Uterus (tissue), 4 donors: ENCODE data around the gene HSD17B2. TPM values are rescaled to one million over a fixed set of nuclear protein-coding genes. Genes with fewer than 3 reads are reported as not detected.

Experiments
- DNase-seq, 2 donors: peaks; one replicate each; pipeline ENCODE4 v3.0.0-alpha.2; 2019 to 2020
- H3K27ac ChIP-seq, 2 donors: fragments of 200-600 bp; sonication (generic); 1 replicate in 1 of 2; 2 replicates in 1 of 2; pipeline ENCODE4 v1.5.1; 2016 to 2018
- H3K27me3 ChIP-seq, 2 donors: fragments of 200-600 bp; sonication (generic); one replicate each; pipeline ENCODE4 v1.5.1; 2018 to 2019; ENCODE audit warnings: control low read depth in 1 of 2
- H3K36me3 ChIP-seq, 2 donors: fragments of 200-600 bp; sonication (generic); one replicate each; pipeline ENCODE4 v1.5.1; 2019; ENCODE audit warnings: control low read depth in 1 of 2
- H3K4me1 ChIP-seq, 2 donors: fragments of 200-600 bp; sonication (generic); one replicate each; pipeline ENCODE4 v1.5.1; 2018 to 2019; ENCODE audit warnings: control low read depth in 1 of 2
- H3K4me3 ChIP-seq, 2 donors: fragments of 200-600 bp; sonication (generic); 1 replicate in 1 of 2; 2 replicates in 1 of 2; pipeline ENCODE4 v1.5.1; 2018 to 2019; ENCODE audit warnings: mild to moderate bottlenecking in 1 of 2
- H3K9me3 ChIP-seq, 2 donors: fragments of 200-600 bp; sonication (generic); one replicate each; pipeline ENCODE4 v1.5.1; 2019; ENCODE audit warnings: control low read depth in 1 of 2
- CTCF ChIP-seq, 4 experiments: fragments of 200-600 bp in 2 of 4; fragments of 450-650 bp in 2 of 4; sonication (generic) in 2 of 4; IDR thresholded peaks; one replicate each; pipeline ENCODE4 v1.5.1; 2016 to 2019; ENCODE audit warnings: antibody characterized with exemption in 4 of 4, mild to moderate bottlenecking in 2 of 4, moderate library complexity in 1 of 4
- POLR2A ChIP-seq, 2 donors: fragments of 450-650 bp; IDR thresholded peaks; one replicate each; pipeline ENCODE4 v1.6.1; 2016; ENCODE audit warnings: antibody characterized with exemption in 2 of 2, mild to moderate bottlenecking in 1 of 2, moderate library complexity in 1 of 2
- intact Hi-C: fragments of 100-400 bp; cut with DNase I; formaldehyde crosslinking; loops from one replicate; pipeline ENCODE4 v1.15.1; 2023; ENCODE audit warnings: low total_unique reads
- total RNA-seq, 4 donors: library from RNA; depleted of rRNA in 3 of 4; stranded (reverse); fragments of >200 nt in 3 of 4; gene quantifications; one replicate each; pipeline versions ENCODE4 v1.1.0 to v1.2.4, GENCODE V29; 2014 to 2023
- donor health status: DM: yes; HTN: yes; CAD: no.

Gene HSD17B2
- total RNA-seq, 4 donors from 2014 or later, result 0.14 TPM; not detected in 3

GRCh38 chr16:81995651-81996050 lies 39.4 kb upstream of the HSD17B2 start:
- no peaks in the 10 kb centered on the region for H3K4me1 ChIP-seq
- H3K9me3 ChIP-seq, result no peaks in the 10 kb centered on the region
- TF ChIP-seq CTCF (IDR thresholded peaks at IDR 0.05) (no peak), POLR2A (IDR thresholded peaks at IDR 0.05) (no peak)
- H3K27ac ChIP-seq, result no peak overlapping the region
- no peak overlapping the region for H3K4me3 ChIP-seq
- no peak for DNase-seq
- H3K27me3 ChIP-seq, result no peaks in the 10 kb centered on the region
- intact Hi-C loops, result no loop called here
- no peaks in the 10 kb centered on the region for H3K36me3 ChIP-seq

- TF ChIP-seq CTCF (IDR thresholded peaks at IDR 0.05) (peak in 1 of 4 experiments; percentile 34), POLR2A (IDR thresholded peaks at IDR 0.05) (no peak)
- Histone ChIP-seq H3K4me3 (no peak overlapping the region), H3K9me3 (no peaks in the 10 kb centered on the region), H3K27ac (peak overlapping the region; percentile 28 to 46), H3K36me3 (no peaks in the 10 kb centered on the region), H3K27me3 (no peaks in the 10 kb centered on the region), H3K4me1 (no peaks in the 10 kb centered on the region)
- intact Hi-C loops, result no loop called here
- peak; percentile 20 to 25 for DNase-seq
These were observed 38.2 kb upstream of the HSD17B2 start for GRCh38 chr16:81996664-81997509.

DNA sequence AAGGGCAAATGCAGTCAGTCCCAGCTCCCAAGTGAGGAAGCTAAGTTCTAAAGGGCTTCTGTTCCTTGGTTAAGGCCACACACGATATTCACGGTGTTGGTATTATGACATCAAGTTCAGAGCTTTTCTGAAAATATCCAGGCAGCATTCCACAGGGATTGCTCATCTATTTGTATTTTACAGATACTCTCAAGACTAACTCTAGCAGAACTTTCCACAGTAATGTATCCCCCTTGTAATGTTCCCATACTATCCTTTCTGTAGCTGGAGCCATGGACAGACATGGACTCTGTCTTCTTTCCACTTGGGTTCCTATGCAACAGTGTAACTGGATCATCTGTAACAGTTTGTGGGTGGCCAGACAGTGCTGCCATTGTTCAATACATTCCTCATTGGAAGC lies 37.3 kb upstream of the HSD17B2 start:
- intact Hi-C loops, result no loop called here
- H3K4me1 ChIP-seq, result no peaks in the 10 kb centered on the region
- H3K27me3 ChIP-seq, result no peaks in the 10 kb centered on the region
- no peak overlapping the region for H3K4me3 ChIP-seq
- H3K36me3 ChIP-seq, result no peaks in the 10 kb centered on the region
- no peak for TF ChIP-seq CTCF (IDR thresholded peaks at IDR 0.05)
- TF ChIP-seq POLR2A (IDR thresholded peaks at IDR 0.05), result no peak
- DNase-seq, result peak in 1 of 2 donors; percentile 45
- peak overlapping the region; percentile 28 to 46 for H3K27ac ChIP-seq
- no peaks in the 10 kb centered on the region for H3K9me3 ChIP-seq

- Histone ChIP-seq H3K4me3 (no peak overlapping the region), H3K27ac (no peak overlapping the region), H3K4me1 (no peaks in the 10 kb centered on the region), H3K36me3 (no peaks in the 10 kb centered on the region), H3K27me3 (no peaks in the 10 kb centered on the region), H3K9me3 (no peaks in the 10 kb centered on the region)
- intact Hi-C loops, result no loop called here
- no peak for TF ChIP-seq CTCF (IDR thresholded peaks at IDR 0.05)
- no peak for TF ChIP-seq POLR2A (IDR thresholded peaks at IDR 0.05)
- no peak for DNase-seq
These were observed 32.2 kb upstream of the HSD17B2 start for GRCh38 chr16:82002831-82003230.

DNA sequence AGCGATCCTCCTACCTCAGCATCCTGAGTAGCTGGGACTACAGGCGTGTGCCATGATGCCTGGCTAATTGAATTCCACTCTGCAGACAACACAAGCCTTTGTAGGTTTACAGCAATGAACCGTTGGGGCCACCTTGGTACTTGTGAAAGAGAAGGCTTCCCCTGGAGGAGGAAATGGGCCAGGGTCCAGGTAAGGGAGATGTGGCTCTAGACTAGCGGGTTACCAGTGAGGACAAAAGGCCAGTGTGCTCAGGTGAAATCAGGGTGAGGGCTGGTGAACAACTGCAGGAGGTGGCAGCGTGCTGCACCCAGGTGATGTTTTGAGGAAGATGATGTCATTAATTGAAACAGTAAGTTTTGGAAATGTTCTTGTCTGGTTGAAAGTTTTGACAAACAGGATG lies 30.5 kb upstream of the HSD17B2 start:
- no peak for DNase-seq
- TF ChIP-seq POLR2A (IDR thresholded peaks at IDR 0.05), result no peak
- TF ChIP-seq CTCF (IDR thresholded peaks at IDR 0.05), result no peak
- Histone ChIP-seq H3K9me3 (no peaks in the 10 kb centered on the region), H3K27ac (no peak overlapping the region), H3K36me3 (no peaks in the 10 kb centered on the region), H3K27me3 (no peaks in the 10 kb centered on the region), H3K4me3 (no peak overlapping the region), H3K4me1 (no peaks in the 10 kb centered on the region)
- intact Hi-C loops, result no loop called here
